Amniotic stem cell (primary cell): ENCODE data around the gene MINDY4B.

ENCODE experiments used
- DNase-seq: peaks from one replicate; lab custom pipeline; 2025; lab: John Stamatoyannopoulos, UW

Gene MINDY4B

DNA sequence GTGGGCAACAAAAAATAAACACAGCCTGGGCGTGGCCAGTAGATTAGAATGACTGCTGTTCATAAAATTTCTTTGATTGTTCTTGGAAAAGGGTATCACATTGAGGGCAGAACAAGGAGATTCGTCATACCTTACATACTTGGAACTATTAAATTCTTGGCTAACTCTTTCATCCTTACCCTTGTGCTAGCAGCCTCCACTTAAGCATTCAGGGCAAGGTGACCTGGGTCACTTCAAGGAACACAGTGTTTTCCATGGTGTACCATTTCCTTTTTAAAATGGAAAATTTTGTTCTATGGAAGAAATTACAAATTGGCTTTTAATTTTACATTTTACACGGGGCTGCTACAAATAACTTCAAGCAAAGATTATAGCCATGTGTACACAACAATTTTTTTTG lies 60.8 kb downstream of the MINDY4B start:
- no peak for DNase-seq

GRCh38 chr3:150843241-150843640 lies 62.0 kb downstream of the MINDY4B start:
- DNase-seq = no peak

DNA sequence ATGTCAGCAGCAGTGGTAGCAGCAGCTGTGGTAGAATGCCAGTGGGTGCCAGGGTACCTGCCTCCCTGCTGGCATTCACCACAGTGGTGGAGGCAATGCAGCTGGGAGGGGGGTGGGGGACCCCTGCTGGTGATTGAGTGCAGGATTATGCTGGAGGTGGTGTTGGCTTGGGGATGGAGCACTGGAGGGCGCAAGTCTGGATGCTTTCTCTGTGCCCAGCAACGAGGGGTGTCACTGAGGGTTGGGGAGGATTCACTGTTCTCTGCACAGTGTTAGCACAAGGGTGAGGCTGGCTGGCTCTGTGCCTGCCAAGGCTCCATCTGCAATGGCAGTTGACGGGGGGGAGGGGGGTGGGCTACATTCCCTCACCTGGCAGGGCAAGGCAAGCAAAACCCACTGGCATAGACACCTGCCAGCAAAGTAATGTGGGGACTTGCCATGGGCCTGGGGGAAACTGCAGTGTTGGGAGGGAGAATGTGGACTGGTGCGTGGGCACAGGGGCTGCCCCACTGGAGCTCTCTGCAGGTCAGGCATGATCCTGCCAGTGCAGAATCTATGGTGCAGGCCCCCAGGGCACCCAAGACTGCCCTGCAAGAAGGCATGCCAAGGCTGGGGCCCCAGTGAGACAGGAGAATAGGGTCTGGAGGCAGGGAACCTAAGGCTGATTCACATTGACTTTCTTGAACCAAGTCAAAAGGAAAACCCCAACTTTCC lies 64.3 kb downstream of the MINDY4B start:
- no peak for DNase-seq

DNA sequence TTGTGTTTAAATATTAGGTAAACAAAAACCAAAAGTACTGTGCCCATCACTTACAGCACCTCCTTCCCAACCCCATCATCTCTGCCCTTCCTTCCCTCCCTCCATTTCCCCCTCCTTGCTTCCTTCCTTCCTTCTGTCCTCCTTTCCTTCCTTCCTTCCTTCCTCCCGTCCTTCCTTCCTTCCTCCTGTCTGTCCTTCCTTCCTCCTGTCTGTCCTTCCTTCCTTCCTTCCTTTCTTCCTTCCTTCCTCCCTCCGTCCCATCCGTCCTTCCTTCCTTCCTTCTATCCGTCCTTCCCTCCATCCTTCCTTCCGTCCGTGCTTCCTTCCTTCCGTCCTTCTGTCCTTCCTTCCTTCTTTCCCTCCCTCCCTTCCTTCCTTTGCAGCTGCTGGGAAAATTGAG lies 74.5 kb downstream of the MINDY4B start:
- no peak for DNase-seq

DNA sequence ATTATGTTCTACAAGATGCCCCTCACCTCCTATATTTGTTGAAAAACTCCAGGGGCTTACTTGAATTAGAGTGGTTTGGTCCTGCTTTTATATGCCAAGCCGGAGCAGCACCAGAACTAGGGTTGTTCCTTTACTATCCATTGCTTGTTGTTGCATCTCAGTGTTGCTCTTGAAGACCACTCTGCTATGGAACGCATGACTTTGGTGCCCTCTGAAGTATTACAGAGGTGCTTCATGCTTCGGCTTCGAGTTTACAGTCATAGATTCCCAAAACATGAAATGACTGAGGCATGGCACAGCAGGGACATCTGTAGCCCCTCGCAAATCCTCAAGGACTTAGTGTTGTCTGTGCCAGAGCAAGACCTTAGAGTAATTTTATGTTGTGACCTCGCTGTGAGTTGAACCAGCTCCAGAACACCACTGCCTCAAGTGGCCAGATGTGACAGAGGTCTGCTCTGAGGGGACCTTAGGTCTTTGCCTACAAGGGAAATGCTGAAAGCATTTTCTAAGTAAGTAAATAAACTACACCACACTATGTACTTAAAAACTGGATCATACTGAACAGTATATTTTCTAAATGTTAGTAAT lies 75.1 kb downstream of the MINDY4B start:
- DNase-seq = no peak

DNA sequence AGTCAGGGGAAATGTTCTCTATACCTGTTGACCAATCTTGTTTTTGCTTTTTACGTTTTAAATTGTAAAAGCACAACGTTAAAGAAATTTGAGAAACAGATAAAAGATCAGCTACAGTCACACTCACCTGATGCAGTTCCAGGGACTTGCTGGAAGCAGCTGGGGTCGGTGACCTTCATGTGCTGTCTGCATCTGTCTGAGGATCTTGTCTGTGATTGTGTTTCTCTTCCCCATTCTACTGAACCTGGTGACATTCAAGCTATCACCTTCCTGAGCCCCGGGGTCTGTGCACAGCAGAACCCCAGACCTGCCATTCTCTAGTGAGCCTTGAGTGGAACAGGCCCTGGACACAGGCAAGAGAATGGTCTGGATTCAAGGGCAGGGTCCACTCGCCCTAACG lies 75.8 kb downstream of the MINDY4B start:
- no peak for DNase-seq

- no peak for DNase-seq
These were observed 76.2 kb downstream of the MINDY4B start for GRCh38 chr3:150828997-150829396.

DNA sequence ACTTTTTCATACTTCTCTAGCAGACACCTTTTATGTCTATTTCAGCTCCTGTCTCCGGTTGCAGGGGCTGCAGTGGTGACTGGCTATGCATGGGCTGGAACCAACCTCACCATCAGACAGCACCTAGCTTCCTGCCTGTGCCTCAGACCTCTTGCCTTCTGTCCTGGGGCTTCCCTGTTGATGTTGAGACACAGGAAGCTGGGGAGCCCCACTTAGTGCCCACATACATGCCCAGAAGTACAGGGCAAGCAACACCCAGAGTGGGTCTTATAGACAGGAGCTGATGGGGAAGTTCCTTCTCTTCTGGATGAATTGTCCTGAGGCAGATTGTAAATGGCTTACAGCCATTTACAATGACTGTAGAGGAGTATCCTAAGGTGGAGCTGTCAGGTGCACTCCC lies 77.0 kb downstream of the MINDY4B start:
- no peak for DNase-seq

- DNase-seq = no peak
These were observed 78.6 kb downstream of the MINDY4B start for GRCh38 chr3:150826466-150827282.

DNA sequence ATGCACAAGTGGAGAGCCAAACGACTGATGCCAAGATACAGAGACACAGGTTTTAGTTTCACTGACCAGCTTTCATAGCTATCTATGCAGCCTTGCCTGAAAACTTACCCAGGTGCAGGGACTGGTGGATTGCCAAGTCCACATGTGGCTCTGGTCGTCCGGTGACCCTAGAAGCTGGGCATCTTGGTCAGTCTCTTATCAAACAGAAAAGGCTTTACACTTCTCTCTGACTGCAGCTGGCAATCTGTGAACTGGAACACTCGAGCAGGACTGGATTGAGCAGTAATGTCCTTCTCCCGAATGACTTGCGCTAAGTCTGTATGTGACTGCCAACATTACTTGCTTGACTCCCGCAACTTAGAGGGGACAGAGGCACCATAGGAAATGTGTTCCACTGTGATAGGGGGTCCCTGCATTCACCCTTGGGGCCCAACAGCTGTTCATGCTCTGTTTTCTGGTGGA lies 79.3 kb downstream of the MINDY4B start:
- no peak for DNase-seq

- DNase-seq = no peak
These were observed 79.9 kb downstream of the MINDY4B start for GRCh38 chr3:150825192-150825915.

GRCh38 chr3:150823277-150823676 lies 82.0 kb downstream of the MINDY4B start:
- no peak for DNase-seq

GRCh38 chr3:150822636-150823035 lies 82.6 kb downstream of the MINDY4B start:
- DNase-seq = no peak
